Type B pancreatic cell (in vitro differentiated cells): ENCODE measurements around the gene PVALB. TPM values are rescaled to one million over a fixed set of nuclear protein-coding genes. Genes with fewer than 3 reads are reported as not detected.

Experiments used
- DNase-seq: peaks from one replicate; pipeline ENCODE4 v3.0.0; 2021; ENCODE audit warnings: mixed read lengths; ENCODE audit not compliant: unreplicated experiment; ENCODE audit errors: extremely low spot score
- H3K27ac Mint-ChIP-seq: 2 replicates; pipeline ENCODE4 v1.8.0; 2021; ENCODE audit warnings: mild to moderate bottlenecking, mixed read lengths
- H3K27me3 Mint-ChIP-seq: 2 replicates; pipeline ENCODE4 v1.8.0; 2021; ENCODE audit warnings: mixed read lengths
- H3K36me3 Mint-ChIP-seq: 2 replicates; pipeline ENCODE4 v1.8.0; 2021; ENCODE audit warnings: mixed read lengths
- H3K4me1 Mint-ChIP-seq: one replicate; pipeline ENCODE4 v1.8.0; 2021; ENCODE audit warnings: mixed read lengths; ENCODE audit not compliant: unreplicated experiment
- H3K4me3 Mint-ChIP-seq: 2 replicates; pipeline ENCODE4 v1.8.0; 2021; ENCODE audit warnings: mild to moderate bottlenecking, mixed read lengths
- H3K9me3 Mint-ChIP-seq: 2 replicates; pipeline ENCODE4 v1.8.0; 2021; ENCODE audit warnings: mixed read lengths
- CTCF ChIP-seq: fragments of 200-600 bp; sonication (generic); conservative IDR thresholded peaks from 2 replicates; pipeline ENCODE4 v1.5.0; 2021; ENCODE audit warnings: antibody characterized with exemption, mild to moderate bottlenecking
- total RNA-seq: library from RNA; stranded (reverse); gene quantifications from 2 replicates; pipeline ENCODE4 v1.2.1, GENCODE V29; 2021; ENCODE audit warnings: low replicate concordance

PVALB gene
- total RNA-seq, 1 donor from 2014 or later: 0.75 TPM

GRCh38 chr22:36798674-36799066 lies 18.2 kb downstream of the PVALB start:
- DNase-seq: no peak
- Mint-ChIP-seq H3K9me3 (no peaks in the 10 kb centered on the region), H3K4me3 (no peak overlapping the region), H3K4me1 (no peaks in the 10 kb centered on the region), H3K27me3 (peaks cover 45% of the 10 kb centered on the region), H3K36me3 (no peaks in the 10 kb centered on the region), H3K27ac (no peak overlapping the region)
- no peak for TF ChIP-seq CTCF

GRCh38 chr22:36797911-36798673 lies 18.7 kb downstream of the PVALB start:
- Mint-ChIP-seq H3K4me3 (no peak overlapping the region), H3K27ac (no peak overlapping the region), H3K4me1 (no peaks in the 10 kb centered on the region), H3K27me3 (peaks cover 40% of the 10 kb centered on the region), H3K36me3 (no peaks in the 10 kb centered on the region), H3K9me3 (no peaks in the 10 kb centered on the region)
- no peak for TF ChIP-seq CTCF
- DNase-seq: no peak

- no peak overlapping the region for H3K27ac Mint-ChIP-seq
- H3K27me3 Mint-ChIP-seq: peaks cover 38% of the 10 kb centered on the region
- DNase-seq: no peak
- no peak for TF ChIP-seq CTCF
- H3K4me1 Mint-ChIP-seq: no peaks in the 10 kb centered on the region
- no peaks in the 10 kb centered on the region for H3K9me3 Mint-ChIP-seq
- no peaks in the 10 kb centered on the region for H3K36me3 Mint-ChIP-seq
- no peak overlapping the region for H3K4me3 Mint-ChIP-seq
Observed at GRCh38 chr22:36797374-36797773, 19.5 kb downstream of the PVALB start.

DNA sequence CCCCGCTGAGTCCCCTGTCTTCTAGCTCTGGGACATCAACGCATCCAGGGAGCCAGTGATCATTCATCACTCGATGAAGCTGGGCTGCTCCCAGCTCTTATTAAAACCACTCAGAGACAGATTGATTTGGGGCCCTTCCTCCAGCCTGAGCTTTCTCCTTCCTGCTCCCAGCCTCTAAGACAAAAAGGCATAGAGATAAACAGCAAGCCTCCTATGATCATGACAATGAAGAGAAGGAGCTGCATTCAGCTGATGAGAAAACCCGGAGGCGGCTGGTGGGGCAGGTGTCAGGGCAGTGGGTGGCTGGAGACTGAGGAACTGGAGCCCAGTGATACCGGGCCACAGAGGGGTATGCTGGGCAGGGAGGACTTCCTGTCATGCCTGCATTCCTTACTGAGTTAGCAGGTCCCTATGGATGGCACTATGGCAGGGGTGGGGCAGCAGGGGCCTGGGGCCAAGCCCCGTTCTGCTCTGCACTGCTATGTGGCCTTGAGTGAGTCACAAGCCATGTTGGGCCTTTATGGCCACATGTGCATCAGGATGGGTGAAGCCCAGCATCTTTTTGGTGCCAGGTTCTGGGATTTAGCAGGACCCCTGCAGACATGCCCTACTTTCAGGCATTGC lies 20.2 kb downstream of the PVALB start:
- Mint-ChIP-seq H3K4me3 (no peak overlapping the region), H3K9me3 (no peaks in the 10 kb centered on the region), H3K27ac (no peak overlapping the region), H3K4me1 (no peaks in the 10 kb centered on the region), H3K36me3 (no peaks in the 10 kb centered on the region), H3K27me3 (peaks cover 34% of the 10 kb centered on the region)
- no peak for TF ChIP-seq CTCF
- DNase-seq: no peak

DNA sequence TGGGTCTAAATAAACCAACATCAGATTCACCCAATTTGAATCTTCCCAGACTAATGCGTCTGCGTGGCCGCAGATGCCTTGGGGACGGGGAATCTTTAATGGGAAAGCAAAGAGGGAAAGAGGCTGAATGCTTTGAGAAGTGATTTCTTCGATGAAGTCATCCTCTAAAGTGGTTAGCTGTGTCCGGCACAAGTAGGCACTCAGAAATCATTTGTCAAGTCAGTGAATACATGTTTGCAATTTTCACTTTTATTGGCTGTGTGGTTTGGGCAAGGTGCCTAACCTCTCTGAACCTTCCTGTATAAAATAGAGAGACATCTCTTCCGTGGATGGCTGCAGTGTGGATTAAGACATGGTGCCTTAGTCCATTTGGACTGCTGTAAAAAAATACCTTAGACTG lies 21.2 kb downstream of the PVALB start:
- Mint-ChIP-seq H3K4me3 (no peak overlapping the region), H3K27ac (no peak overlapping the region), H3K9me3 (no peaks in the 10 kb centered on the region), H3K36me3 (no peaks in the 10 kb centered on the region), H3K4me1 (no peaks in the 10 kb centered on the region), H3K27me3 (peaks cover 38% of the 10 kb centered on the region)
- no peak for TF ChIP-seq CTCF
- no peak for DNase-seq
